A549 treated with RU486 at 1 μM for 4 hours (cell line): Measurements from ENCODE around the gene OR1G1. TPM values are rescaled to one million over a fixed set of nuclear protein-coding genes. Genes with fewer than 3 reads are reported as not detected.

Source experiments
- total RNA-seq: library from RNA; stranded (reverse); fragments of 200-300 nt; extraction: Qiagen RNA extraction; gene quantifications from 5 replicates; pipeline ENCODE4 v1.2.3, GENCODE V29; 2022; ENCODE audit warnings: low read depth

OR1G1 gene
- not detected in 5 replicates for total RNA-seq

DNA sequence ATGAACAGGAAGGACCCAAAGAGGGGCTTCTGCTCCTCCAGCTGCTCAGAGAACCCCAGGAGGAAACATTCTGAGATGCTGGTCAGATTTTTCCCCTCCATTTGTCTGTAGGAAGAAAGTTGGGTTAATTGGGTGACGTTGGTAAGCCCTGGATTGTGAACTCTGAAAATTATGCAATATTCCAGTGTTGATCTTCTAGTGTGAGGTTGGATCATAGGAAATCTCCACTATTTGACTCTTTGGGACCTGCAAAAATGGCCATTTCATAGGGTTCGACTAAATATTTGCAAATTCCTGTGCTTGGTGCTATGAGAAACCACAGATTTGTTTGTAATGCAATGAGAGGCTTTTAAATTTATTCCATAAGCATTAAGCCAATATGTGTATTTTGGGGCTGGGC is at the start of gene OR1G1:
Gene OR1G1, minus strand, starts transcription at position 101 of the 400 bp plus-strand sequence. Its CDS starts 0 bp downstream, at position 101.

GRCh38 chr17:3104322-3104721 is 23.0 kb downstream of the OR1G1 start, which contains the start of gene OR1D2:
OR1D2 (minus strand) TSS chr17:3104422; CDS start chr17:3092996, 11,426 bp downstream.

Other genes starting within 250 kb of the OR1G1 start
- not detected in 5 replicates for gene OR1D5, start 63.9 kb downstream of the OR1G1 start, total RNA-seq
- not detected in 5 replicates for gene OR1D2, start 23.1 kb downstream of the OR1G1 start, total RNA-seq
- not detected in 5 replicates for gene OR1A2, start 70.0 kb upstream of the OR1G1 start, total RNA-seq
- gene OR1A1, start 80.1 kb upstream of the OR1G1 start, total RNA-seq, result not detected in 5 replicates
- not detected in 5 replicates for gene OR3A1, start 170.8 kb upstream of the OR1G1 start, total RNA-seq